Breast epithelium (tissue), 3 donors: ENCODE measurements around the gene EAF1.

Source experiments
- CTCF ChIP-seq, 3 donors: fragments of 450-650 bp; IDR thresholded peaks; one replicate each; pipeline ENCODE4 v1.5.1; 2016 to 2017; ENCODE audit warnings: antibody characterized with exemption in 3 of 3, mild to moderate bottlenecking in 3 of 3, moderate library complexity in 3 of 3
- POLR2A ChIP-seq: fragments of 450-650 bp; IDR thresholded peaks from one replicate; pipeline ENCODE4 v1.6.1; 2016; ENCODE audit warnings: antibody characterized with exemption, mild to moderate bottlenecking, moderate library complexity
- POLR2AphosphoS5 ChIP-seq, 3 donors: sonication (generic); formaldehyde crosslinking; IDR thresholded peaks; one replicate each; pipeline ENCODE4 v1.6.1; 2017; ENCODE audit warnings: antibody characterized with exemption in 3 of 3

GRCh38 chr3:15409239-15409638 is 18.2 kb upstream of the EAF1 start:
- TF ChIP-seq CTCF (IDR thresholded peaks at IDR 0.05) = no peak
- TF ChIP-seq POLR2AphosphoS5 (IDR thresholded peaks at IDR 0.05) = no peak
- TF ChIP-seq POLR2A = no peak
